Frontal cortex (tissue), 4 donors: ENCODE results near the gene PHC3. TPM values are rescaled to one million over a fixed set of nuclear protein-coding genes. Genes with fewer than 3 reads are reported as not detected.
"Not testable (repeated sequence)": the region's sequence is repeated elsewhere in the genome, so short reads cannot be mapped to it uniquely, and the experiment has no call there.

Experiments used
- DNase-seq, 2 donors: peaks; one replicate each; pipeline ENCODE4 v3.0.0; 2012; ENCODE audit warnings: low spot score in 2 of 2
- FAIRE-seq: peaks from 2 replicates; lab custom pipeline; 2012; peaks lifted over from hg19 to GRCh38; lab: Jason Lieb, UNC
- total RNA-seq: library from RNA; depleted of rRNA; stranded (reverse); fragments of >200 nt; gene quantifications from one replicate; pipeline ENCODE4 v1.2.3, GENCODE V29; 2014
- donor health status: control.
- donor health status: control.
- donor health status: control.

Gene PHC3
- total RNA-seq, 1 donor from 2014 or later = 35.1 TPM

DNA sequence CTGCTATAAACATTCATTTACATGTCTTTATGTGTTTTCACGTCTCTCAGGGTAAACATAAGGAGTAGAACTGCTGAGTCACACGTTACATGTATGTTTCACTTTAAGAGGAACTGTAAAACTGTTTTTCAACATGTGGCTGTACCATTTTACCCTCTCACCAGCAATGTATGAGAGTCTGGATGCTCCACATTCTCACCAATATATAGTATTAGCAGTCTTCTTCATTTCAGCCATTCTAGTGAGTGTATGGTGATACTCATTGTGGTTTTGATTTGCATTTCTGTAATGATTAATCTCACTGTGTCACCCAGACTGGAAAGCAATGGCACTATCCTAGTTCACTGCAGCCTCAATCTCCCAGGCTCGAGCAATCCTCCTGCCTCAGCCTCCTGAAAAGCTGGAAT lies 37.1 kb downstream of the PHC3 start:
- no peak for FAIRE-seq

GRCh38 chr3:170142373-170142772 lies 39.2 kb downstream of the PHC3 start:
- no peak for DNase-seq
- FAIRE-seq = no peak

More for the DNA sequence above, 37.1 kb downstream of the PHC3 start:
- no peak for DNase-seq

DNA sequence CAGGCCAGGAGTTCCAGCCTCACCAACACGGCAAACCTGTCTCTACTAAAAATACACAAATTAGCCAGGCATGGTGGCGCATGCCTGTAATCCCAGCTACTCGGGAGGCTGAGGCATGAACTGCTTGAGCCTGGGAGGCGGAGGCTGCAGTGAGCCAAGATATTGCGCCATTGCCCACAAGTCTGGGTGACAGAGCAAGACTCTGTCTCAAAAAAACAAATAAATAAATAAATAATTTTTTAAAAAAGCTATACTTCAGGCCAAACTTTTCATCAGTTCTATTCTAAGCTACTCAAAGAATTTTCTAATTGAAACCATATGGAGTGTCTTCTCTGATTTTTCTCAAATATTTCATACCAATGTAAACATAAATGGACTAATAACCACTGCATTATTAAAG lies 43.5 kb downstream of the PHC3 start:
- DNase-seq = no peak
- FAIRE-seq = no peak

DNA sequence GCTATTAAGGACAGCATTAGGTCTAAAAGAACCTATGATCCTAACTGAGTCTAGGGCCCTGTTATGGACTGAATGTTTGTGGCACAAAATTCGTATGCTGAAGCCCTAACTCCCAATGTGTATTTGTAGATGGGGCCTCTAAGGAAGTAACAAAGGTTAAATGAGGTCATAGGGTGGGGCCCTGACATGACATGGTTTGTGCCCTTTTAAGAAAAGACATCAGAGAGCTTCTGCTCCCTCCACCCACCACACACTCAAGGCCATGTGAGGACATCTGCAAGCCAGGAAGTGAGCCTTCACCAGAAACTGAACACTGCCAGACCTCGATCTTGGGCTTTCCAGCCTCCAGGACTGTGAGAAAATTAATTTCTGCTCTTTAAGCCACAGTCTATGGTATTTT lies 49.2 kb downstream of the PHC3 start:
- no peak for DNase-seq
- FAIRE-seq = no peak

- DNase-seq (no peak), FAIRE-seq (no peak)
Measured at GRCh38 chr3:170130532-170130931, 51.0 kb downstream of the PHC3 start.

DNA sequence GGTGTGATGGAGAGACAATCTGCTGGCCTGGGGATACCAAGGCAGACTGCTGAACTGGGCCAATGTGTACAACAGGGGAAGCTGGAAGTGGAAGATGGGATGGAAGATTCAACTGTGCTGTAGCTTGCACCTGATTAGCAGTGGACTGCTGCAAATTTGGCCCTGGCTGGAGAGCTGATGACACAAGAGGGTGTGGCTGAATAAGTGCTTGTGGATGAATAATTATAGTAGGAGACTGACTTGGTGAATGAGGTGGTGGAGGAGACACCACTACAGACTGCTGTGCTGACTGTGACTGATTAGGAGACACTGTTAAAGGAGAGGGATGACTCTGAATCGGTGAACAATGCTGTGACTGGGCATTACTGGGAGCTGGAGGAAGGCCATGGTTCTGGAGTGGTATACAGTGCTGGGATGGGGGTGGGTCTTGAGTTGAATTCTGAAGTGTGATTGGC lies 52.5 kb downstream of the PHC3 start:
- no peak for FAIRE-seq
- DNase-seq = no peak

DNA sequence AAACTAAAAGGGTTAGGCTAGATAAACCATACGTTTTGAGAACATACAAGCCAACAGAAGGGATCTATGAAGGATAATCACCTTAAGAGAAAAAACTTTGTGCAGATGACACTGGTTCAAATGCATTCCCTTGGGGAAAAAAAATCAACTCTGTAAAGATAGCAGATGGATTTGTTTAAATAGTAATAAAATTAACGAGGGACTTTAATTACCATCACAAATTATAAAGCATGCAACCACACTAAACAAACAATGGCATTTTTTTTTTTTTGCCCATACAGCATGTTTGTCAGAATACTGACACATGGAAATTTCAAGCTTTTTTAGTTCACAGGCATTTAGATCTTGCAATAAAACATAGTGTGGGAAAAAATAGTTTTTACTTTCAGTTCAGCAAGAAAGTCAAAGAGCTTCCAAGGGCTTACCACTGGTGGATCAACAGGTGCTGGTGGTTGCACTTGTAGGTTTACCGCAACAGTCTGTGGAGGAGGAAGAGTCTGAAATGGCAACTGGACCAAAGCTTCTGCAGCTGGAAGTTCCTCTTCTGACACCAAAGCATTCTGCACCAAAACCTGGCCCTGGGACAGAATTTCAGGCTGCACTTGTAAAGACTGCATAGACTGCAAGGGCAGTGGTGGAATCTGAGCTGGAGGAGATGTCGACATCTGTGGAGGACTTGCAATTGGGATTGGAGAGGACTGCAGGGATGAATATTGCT lies 53.1 kb downstream of the PHC3 start:
- no peak for DNase-seq
- FAIRE-seq = no peak

- FAIRE-seq = no peak
- no peak for DNase-seq
Measured at GRCh38 chr3:170117134-170117533, 64.4 kb downstream of the PHC3 start.

DNA sequence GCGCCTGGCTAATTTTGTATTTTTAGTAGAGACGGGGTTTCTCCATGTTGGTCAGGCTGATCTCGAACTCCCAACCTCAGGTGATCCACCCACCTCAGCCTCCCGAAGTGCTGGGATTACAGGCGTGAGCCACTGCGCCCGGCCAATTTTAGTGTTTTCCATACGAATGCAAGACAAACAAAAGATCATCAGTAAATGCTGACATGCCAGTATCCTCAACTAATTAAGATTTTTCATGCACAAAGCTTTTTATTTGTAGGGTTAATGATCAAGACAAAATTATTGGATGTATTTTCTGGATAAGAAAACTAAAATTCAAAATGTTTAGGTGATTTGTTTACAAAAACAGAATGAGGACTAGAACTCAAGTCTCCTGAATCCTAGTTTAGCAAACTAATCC lies 67.4 kb downstream of the PHC3 start:
- not testable (repeated sequence) for DNase-seq, FAIRE-seq

GRCh38 chr3:170111147-170111771 lies 70.3 kb downstream of the PHC3 start:
- FAIRE-seq = no peak
- no peak for DNase-seq

GRCh38 chr3:170109579-170110293 lies 71.8 kb downstream of the PHC3 start:
- FAIRE-seq = no peak
- no peak for DNase-seq

DNA sequence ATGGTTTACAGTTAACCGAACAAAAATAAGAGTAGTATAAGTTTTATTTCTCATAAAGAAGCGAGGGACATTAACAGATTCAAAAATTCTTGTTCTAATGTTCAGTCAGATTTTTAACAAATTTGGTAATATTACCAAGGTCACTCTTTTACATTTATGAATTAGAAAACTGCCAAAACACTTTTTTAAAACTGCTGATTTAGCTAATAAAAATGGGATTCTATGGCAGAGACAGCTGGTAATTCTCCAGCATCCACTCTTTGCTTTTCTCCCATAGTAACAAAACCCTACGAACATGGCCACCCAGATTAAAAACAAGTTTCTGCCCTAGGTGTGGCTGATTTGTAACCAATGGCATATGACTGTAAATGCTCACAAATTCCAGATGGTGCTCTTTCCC lies 72.6 kb downstream of the PHC3 start:
- DNase-seq (no peak), FAIRE-seq (no peak)

DNA sequence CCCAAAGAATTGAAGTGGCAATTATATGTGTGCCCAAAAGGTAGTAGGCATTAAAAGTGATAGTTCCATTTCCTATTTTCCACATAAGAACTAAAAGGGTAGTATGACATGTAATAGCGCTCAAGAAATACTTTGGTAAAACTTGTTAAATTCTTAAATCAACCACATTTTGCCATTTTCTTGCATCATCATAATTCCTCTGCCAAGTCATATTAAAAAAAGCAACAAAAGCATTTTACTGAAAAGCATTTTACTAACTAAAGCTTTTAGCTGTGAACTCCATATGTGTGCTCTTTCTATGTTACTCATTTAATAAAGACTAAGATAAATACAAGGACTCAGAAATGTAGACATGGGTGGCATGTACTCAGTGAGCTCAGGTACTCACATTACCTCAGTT lies 73.6 kb downstream of the PHC3 start:
- DNase-seq = no peak
- FAIRE-seq = no peak

- no peak for FAIRE-seq
Measured at GRCh38 chr3:170102431-170102830, 79.1 kb downstream of the PHC3 start.

GRCh38 chr3:170100944-170101343 lies 80.6 kb downstream of the PHC3 start:
- no peak for DNase-seq
- no peak for FAIRE-seq

More at GRCh38 chr3:170102431-170102830, 79.1 kb downstream of the PHC3 start:
- DNase-seq = no peak

DNA sequence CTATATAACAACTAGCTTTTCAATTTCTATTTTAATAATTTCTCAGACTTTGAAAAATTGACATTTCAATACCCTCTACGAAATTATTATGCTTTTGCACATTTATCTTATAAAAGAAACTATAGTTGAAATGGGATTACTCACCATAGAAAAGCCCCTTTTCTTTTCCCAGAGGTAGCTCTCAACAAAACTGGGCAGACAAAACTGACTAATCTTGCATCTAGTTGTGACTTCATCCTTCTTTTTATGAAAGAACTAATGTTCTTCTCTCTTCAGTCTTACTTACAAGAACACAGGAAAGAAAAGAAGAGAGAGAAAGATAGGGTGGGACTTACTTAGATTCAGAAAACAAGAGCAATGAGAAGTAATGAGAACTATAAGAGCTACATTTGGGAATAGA lies 82.8 kb downstream of the PHC3 start:
- DNase-seq (no peak), FAIRE-seq (no peak)

DNA sequence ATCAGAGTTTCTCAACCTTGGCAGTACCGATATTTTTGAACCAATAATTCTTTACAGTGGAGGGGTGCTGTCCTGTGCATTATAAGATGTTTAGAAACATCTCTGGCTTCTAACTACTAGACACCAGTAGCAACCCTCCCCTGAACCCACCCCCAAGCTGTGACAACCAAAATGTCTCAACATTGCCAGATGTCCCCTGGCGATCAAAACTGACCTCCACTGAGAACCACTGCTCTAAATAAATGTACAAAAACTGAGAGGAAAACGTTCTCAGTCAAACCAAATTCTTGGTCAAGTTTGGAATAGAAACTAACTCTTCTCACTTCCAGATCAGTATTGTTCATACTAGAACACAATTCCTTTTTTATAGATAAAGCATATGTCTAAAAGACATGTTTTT lies 85.2 kb downstream of the PHC3 start:
- DNase-seq = no peak
- FAIRE-seq = no peak

- DNase-seq (no peak), FAIRE-seq (no peak)
Measured at GRCh38 chr3:170095771-170096170, 85.8 kb downstream of the PHC3 start.

GRCh38 chr3:170092907-170093306 lies 88.6 kb downstream of the PHC3 start:
- FAIRE-seq (no peak), DNase-seq (no peak)

DNA sequence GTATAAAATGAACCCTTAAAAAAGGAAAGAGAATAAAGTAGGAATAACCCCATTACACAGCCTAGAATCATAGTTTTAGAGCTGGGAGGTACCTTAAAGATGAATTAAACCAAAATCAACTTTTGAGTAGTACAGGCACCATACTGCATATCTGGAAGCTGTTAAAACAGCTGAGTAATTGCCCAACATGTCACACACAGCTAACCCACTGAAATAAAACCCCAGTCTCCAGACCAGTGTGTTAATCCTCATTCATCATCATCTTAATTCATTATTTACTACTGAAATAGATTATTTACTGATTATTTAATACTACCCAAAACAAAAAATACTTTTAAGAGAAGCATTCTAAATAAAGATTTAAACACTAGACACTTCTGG lies 90.9 kb downstream of the PHC3 start:
- no peak for FAIRE-seq

More for the DNA sequence above, 90.9 kb downstream of the PHC3 start:
- no peak for DNase-seq
